HepG2 (cell line): ENCODE results near the gene RBM44. TPM values are rescaled to one million over a fixed set of nuclear protein-coding genes. Genes with fewer than 3 reads are reported as not detected.

Experiments
- ATAC-seq: fragments of 200-7000 bp; cut with Tn5 transposase; 3 replicates; pipeline ENCODE4 v1.9.1; 2020; ENCODE audit warnings: mild to moderate bottlenecking, moderate library complexity
- BruUV-seq: library from RNA; stranded (reverse); fragments of 400-500 nt; replicated peaks from 2 replicates; lab custom pipeline; 2021; lab: Mats Ljungman, UMichigan
- CTCF ChIA-PET: fragments of 300-600 bp; formaldehyde crosslinking; extraction: SDS; loops from one replicate; lab custom pipeline; 2021; ENCODE audit warnings: low total read pairs, inconsistent platforms, low intra/inter-chr PET ratio; lab: Yijun Ruan, JAX
- POLR2A ChIA-PET: fragments of 350-600 bp; sonication (Branson Sonifier 250); formaldehyde crosslinking; loops from one replicate; lab custom pipeline; 2020; ENCODE audit warnings: antibody characterized with exemption, inconsistent platforms; lab: Yijun Ruan, JAX
- DNase-seq: peaks from one replicate; pipeline ENCODE4 v3.0.0-alpha.2; 2015; ENCODE audit warnings: low spot score
- FAIRE-seq: peaks from 3 replicates; lab custom pipeline; 2011; peaks lifted over from hg19 to GRCh38; lab: Jason Lieb, UNC
- H2AFZ ChIP-seq: one replicate; pipeline ENCODE4 v1.6.1; 2011; ENCODE audit warnings: low read length, inconsistent platforms
- H3K27ac ChIP-seq: fragments of 300-600 bp; 3 replicates; pipeline ENCODE4 v1.8.0; 2011; ENCODE audit warnings: mixed run types, mild to moderate bottlenecking, mixed read lengths, low read length, inconsistent platforms; ENCODE audit not compliant: insufficient read depth; ENCODE audit errors: extremely low read length
- H3K27me3 ChIP-seq, 2 experiments: fragments of 200-600 bp in 1 of 2; 2 replicates in 1 of 2; 3 replicates in 1 of 2; pipeline versions ENCODE4 v1.6.0 to v1.8.0; 2011; ENCODE audit warnings: low read length in 2 of 2, mild to moderate bottlenecking in 2 of 2, moderate library complexity in 2 of 2, inconsistent platforms in 1 of 2; ENCODE audit not compliant: insufficient read depth in 2 of 2, control insufficient read depth in 1 of 2
- H3K36me3 ChIP-seq, 2 experiments: fragments of 200-600 bp in 1 of 2; replicated peaks in 1 of 2; 2 replicates in 1 of 2; 3 replicates in 1 of 2; pipeline versions ENCODE4 v1.5.1 to v1.8.0; 2011; ENCODE audit warnings: low read length in 2 of 2, inconsistent platforms in 1 of 2; ENCODE audit not compliant: insufficient read depth in 2 of 2, control insufficient read depth in 1 of 2
- H3K4me1 ChIP-seq: 2 replicates; pipeline ENCODE4 v1.5.1; 2012; ENCODE audit warnings: low read length, inconsistent platforms; ENCODE audit not compliant: insufficient read depth
- H3K4me2 ChIP-seq: 2 replicates; pipeline ENCODE4 v1.6.0; 2011; ENCODE audit warnings: low read depth, low read length, inconsistent platforms
- H3K4me3 ChIP-seq, 3 experiments: fragments of 200-600 bp in 1 of 3; sonication (generic), shearing (Covaris generic) in 1 of 3; replicated peaks in 1 of 3; 2 replicates each; pipeline ENCODE4 v1.5.1; 2011 to 2016; ENCODE audit warnings: low read length in 3 of 3, inconsistent platforms in 2 of 3, low read depth in 2 of 3, mild to moderate bottlenecking in 2 of 3, control low read depth in 1 of 3, mixed read lengths in 1 of 3; ENCODE audit not compliant: insufficient read depth in 1 of 3
- H3K79me2 ChIP-seq: one replicate; pipeline ENCODE4 v1.6.1; 2011; ENCODE audit warnings: low read length, inconsistent platforms; ENCODE audit not compliant: insufficient read depth
- H3K9ac ChIP-seq: 2 replicates; pipeline ENCODE4 v1.6.0; 2011; ENCODE audit warnings: mild to moderate bottlenecking, low read depth, low read length, inconsistent platforms; ENCODE audit not compliant: insufficient read depth
- H3K9me3 ChIP-seq: 2 replicates; pipeline ENCODE4 v1.5.1; 2012; ENCODE audit warnings: mild to moderate bottlenecking, low read length
- H4K20me1 ChIP-seq: 2 replicates; pipeline ENCODE4 v1.6.0; 2011; ENCODE audit warnings: inconsistent platforms, mild to moderate bottlenecking, low read length, moderate library complexity; ENCODE audit not compliant: insufficient read depth
- ARID3A ChIP-seq: IDR thresholded peaks from 2 replicates; pipeline ENCODE4 v1.6.1; 2012; ENCODE audit warnings: low read depth, low read length, improper control_type of control experiment
- CSRNP1 ChIP-seq: sonication (generic); formaldehyde crosslinking; IDR thresholded peaks from 2 replicates; pipeline ENCODE4 v1.8.1; 2023; ENCODE audit warnings: mild to moderate bottlenecking, missing genetic modification reagents
- ISX ChIP-seq: sonication (generic); formaldehyde crosslinking; conservative IDR thresholded peaks from 2 replicates; pipeline ENCODE4 v1.5.0; 2020; ENCODE audit warnings: missing genetic modification reagents
- LCORL ChIP-seq, 2 experiments: fragments of 450-650 bp in 1 of 2; sonication (generic) in 1 of 2; formaldehyde crosslinking in 1 of 2; IDR thresholded peaks; 2 replicates each; pipeline versions ENCODE4 v1.5.0 to v1.6.1; 2017 to 2020; ENCODE audit warnings: antibody characterized with exemption in 1 of 2, missing genetic modification reagents in 1 of 2
- MAX ChIP-seq: IDR thresholded peaks from 2 replicates; pipeline ENCODE4 v1.6.1; 2012; ENCODE audit warnings: inconsistent platforms
- TAF15 ChIP-seq: fragments of 200-400 bp; formaldehyde crosslinking; IDR thresholded peaks from one replicate; pipeline ENCODE4 v1.6.1; 2018; ENCODE audit warnings: mild to moderate bottlenecking, low read depth, low read length; ENCODE audit not compliant: poor library complexity, severe bottlenecking
- TFE3 ChIP-seq: IDR thresholded peaks from 2 replicates; pipeline ENCODE4 v1.6.1; 2016
- ZKSCAN5 ChIP-seq: sonication (generic); formaldehyde crosslinking; IDR thresholded peaks from 2 replicates; pipeline ENCODE4 v1.5.1; 2020; ENCODE audit warnings: mild to moderate bottlenecking, missing genetic modification reagents
- ZNF275 ChIP-seq: sonication (generic); formaldehyde crosslinking; IDR thresholded peaks from 2 replicates; pipeline ENCODE4 v1.8.0; 2022; ENCODE audit warnings: missing genetic modification reagents, mild to moderate bottlenecking, inconsistent platforms, borderline replicate concordance
- ZNF333 ChIP-seq: sonication (generic); formaldehyde crosslinking; IDR thresholded peaks from 2 replicates; pipeline ENCODE4 v1.4.0; 2020; ENCODE audit warnings: mild to moderate bottlenecking, missing genetic modification reagents, borderline replicate concordance
- ZNF335 ChIP-seq: sonication (generic); formaldehyde crosslinking; IDR thresholded peaks from 2 replicates; pipeline ENCODE4 v1.4.0; 2020; ENCODE audit warnings: missing genetic modification reagents
- ZNF34 ChIP-seq: sonication (generic); formaldehyde crosslinking; IDR thresholded peaks from 2 replicates; pipeline ENCODE4 v1.4.0; 2020; ENCODE audit warnings: mild to moderate bottlenecking, missing genetic modification reagents, borderline replicate concordance
- ZNF362 ChIP-seq: sonication (generic); formaldehyde crosslinking; IDR thresholded peaks from 2 replicates; pipeline ENCODE4 v1.4.0; 2020; ENCODE audit warnings: missing genetic modification reagents, mild to moderate bottlenecking, borderline replicate concordance
- ZNF703 ChIP-seq: sonication (generic); formaldehyde crosslinking; IDR thresholded peaks from 2 replicates; pipeline ENCODE4 v1.5.1; 2020; ENCODE audit warnings: missing genetic modification reagents, mild to moderate bottlenecking, moderate library complexity, borderline replicate concordance
- WGBS: methylation state at CpG from one replicate; pipeline ENCODE4 v1.1.6; 2017; ENCODE audit warnings: low lambda C conversion rate; 5-methylcytosine and 5-hydroxymethylcytosine counted together
- in situ Hi-C: cut with HindIII; loops from 2 replicates; pipeline ENCODE4 v1.10.0; 2017; ENCODE audit warnings: low pct_unique_long_range_greater_than_20kb; ENCODE audit not compliant: extremely low pct_ligation_motif_present
- intact Hi-C: fragments of 100-400 bp; cut with micrococcal nuclease; formaldehyde crosslinking; loops from one replicate; pipeline ENCODE4 v1.10.0; 2022; ENCODE audit not compliant: unreplicated experiment
- polyA plus RNA-seq, 8 experiments: library from polyadenylated mRNA; depleted of rRNA in 3 of 8; stranded (reverse) in 7 of 8; unstranded in 1 of 8; fragments of >200 nt; fragmentation: Illumina TruSeq in 4 of 8; extraction: Trizol in 4 of 8; gene quantifications; 2 replicates each; pipeline versions ENCODE4 v1.2.1 to v1.2.3, GENCODE V29; 2011 to 2016; ENCODE audit warnings: low read depth in 4 of 8, missing spikeins in 1 of 8, mixed read lengths in 1 of 8; ENCODE audit not compliant: insufficient read depth in 1 of 8
- total RNA-seq, 5 experiments: library from RNA; depleted of rRNA; stranded (reverse); fragments of >200 nt; fragmentation: Illumina TruSeq; extraction: Trizol; gene quantifications; 2 replicates each; pipeline ENCODE4 v1.2.3, GENCODE V29; 2016; ENCODE audit warnings: low read depth in 1 of 5

RBM44 gene
- total and polyA plus RNA-seq, 2 of the 13 experiments (the other 11 are each of a cell fraction or from before 2014, with no cell fraction given) = 0.13 to 0.50 TPM

- H3K27me3 ChIP-seq = peaks cover 12 to 80% of the 10 kb centered on the region in 2 experiments; a peak in 4 of 5 replicates
- no TSS peak for BruUV-seq
- FAIRE-seq (no peak), DNase-seq (no peak), ATAC-seq (no peak)
- POLR2A ChIA-PET = no interaction called here
- H3K9me3 ChIP-seq = no peaks in the 10 kb centered on the region
- in situ Hi-C loops = no loop called here
- H3K9ac ChIP-seq = no peak overlapping the region
- H3K4me2 ChIP-seq = no peak overlapping the region
- CTCF ChIA-PET = no interaction called here
- no peak overlapping the region for H2AFZ ChIP-seq
- no peaks in the 10 kb centered on the region for H3K79me2 ChIP-seq
- H3K4me1 ChIP-seq = peaks cover 41% of the 10 kb centered on the region
- WGBS = 62% methylated on average over 3 of the region's 4 CpGs
- H3K27ac ChIP-seq = no peak overlapping the region
- no peak overlapping the region for H3K4me3 ChIP-seq
- intact Hi-C loops = no loop called here
- H3K36me3 ChIP-seq = no peaks in the 10 kb centered on the region
- no peaks in the 10 kb centered on the region for H4K20me1 ChIP-seq
- TF ChIP-seq MAX (no peak), ZNF275 (CRISPR knock-in tag) (no peak), ZNF333 (no peak), ISX (CRISPR knock-in tag) (no peak), LCORL (IDR thresholded peaks at IDR 0.05) (no peak), LCORL (CRISPR knock-in tag; IDR thresholded peaks at IDR 0.05) (no peak), ZNF335 (no peak), ZNF703 (no peak), ARID3A (no peak), ZNF34 (CRISPR knock-in tag) (no peak), ZNF362 (CRISPR knock-in tag) (no peak), CSRNP1 (CRISPR knock-in tag) (no peak), ZKSCAN5 (CRISPR knock-in tag) (no peak), TAF15 (no peak), TFE3 (CRISPR knock-in tag) (no peak)
Observed at GRCh38 chr2:237863102-237863511, 64.5 kb downstream of the RBM44 start.
